Naive thymus-derived CD8-positive, alpha-beta T cell (primary cell): ENCODE results near the gene NEDD9. TPM values are rescaled to one million over a fixed set of nuclear protein-coding genes. Genes with fewer than 3 reads are reported as not detected.
A peak's percentile ranks its signal among the peaks of the same experiment; 100 is the strongest.

ENCODE experiments used
- ATAC-seq, 2 donors: fragments of 150-1000 bp; cut with Tn5 transposase in 1 of 2; sonication (Bioruptor Pico), chemical (Tn5 transposase) in 1 of 2; 1 replicate in 1 of 2; 2 replicates in 1 of 2; pipeline ENCODE4 v1.10.0; 2021; ENCODE audit warnings: mild to moderate bottlenecking in 2 of 2, moderate library complexity in 2 of 2
- POLR2A ChIA-PET: fragments of 350-600 bp; sonication (Branson Sonifier 250); formaldehyde crosslinking; loops from one replicate; lab custom pipeline; 2021; ENCODE audit warnings: antibody characterized with exemption; lab: Charles Lee
- DNase-seq, 10 donors: peaks; one replicate each; pipeline versions ENCODE4 v3.0.0 to v3.0.0-alpha.2; 2020 to 2022
- H3K27ac Mint-ChIP-seq, 10 donors: one replicate each; pipeline ENCODE4 v1.8.0; 2020 to 2022; ENCODE audit warnings: mild to moderate bottlenecking in 10 of 10, mixed read lengths in 10 of 10, moderate library complexity in 4 of 10, inconsistent platforms in 1 of 10
- H3K27me3 Mint-ChIP-seq, 5 donors: one replicate each; pipeline ENCODE4 v1.8.0; 2021 to 2022; ENCODE audit warnings: mixed read lengths in 5 of 5
- H3K36me3 Mint-ChIP-seq, 3 donors: one replicate each; pipeline ENCODE4 v1.8.0; 2020 to 2022; ENCODE audit warnings: mixed read lengths in 3 of 3, mild to moderate bottlenecking in 2 of 3, inconsistent platforms in 1 of 3
- H3K4me1 Mint-ChIP-seq, 4 donors: one replicate each; pipeline ENCODE4 v1.8.0; 2021 to 2022; ENCODE audit warnings: mixed read lengths in 4 of 4
- H3K4me3 Mint-ChIP-seq, 10 donors: one replicate each; pipeline ENCODE4 v1.8.0; 2020 to 2022; ENCODE audit warnings: mild to moderate bottlenecking in 10 of 10, mixed read lengths in 10 of 10, moderate library complexity in 6 of 10, inconsistent platforms in 1 of 10
- H3K9me3 Mint-ChIP-seq, 9 donors: one replicate each; pipeline ENCODE4 v1.8.0; 2020 to 2022; ENCODE audit warnings: mixed read lengths in 9 of 9, mild to moderate bottlenecking in 3 of 9, inconsistent platforms in 1 of 9, moderate library complexity in 1 of 9
- polyA plus RNA-seq, 3 donors: library from polyadenylated mRNA; unstranded; fragments of 300-500 nt; fragmentation: Illumina TruSeq; gene quantifications; one replicate each; pipeline ENCODE4 v1.2.3, GENCODE V29; 2021
- total RNA-seq, 8 experiments: library from RNA in 2 of 8; stranded (reverse) in 2 of 8; gene quantifications; one replicate each; pipeline ENCODE4 v1.2.3 and lab custom pipeline; 2021 to 2026

The NEDD9 gene
- total and polyA plus RNA-seq, 5 experiments from 2014 or later, result 14.7 to 34.7 (median 20.2) TPM

- peaks cover 4 to 10% (median 7%) of the 10 kb centered on the region in 4 donors for H3K4me1 Mint-ChIP-seq
- H3K27me3 Mint-ChIP-seq, result peaks cover 3 to 9% (median 5%) of the 10 kb centered on the region in 5 donors
- DNase-seq (no peak), ATAC-seq (no peak)
- H3K4me3 Mint-ChIP-seq, result no peak overlapping the region
- no peak overlapping the region for H3K27ac Mint-ChIP-seq
- peaks cover 0 to 4% (median 0%) of the 10 kb centered on the region in 3 donors for H3K36me3 Mint-ChIP-seq
- H3K9me3 Mint-ChIP-seq, result no peaks in the 10 kb centered on the region
- POLR2A ChIA-PET, result no interaction called here
Measured at GRCh38 chr6:11149551-11149950, 82.9 kb downstream of the NEDD9 start.

DNA sequence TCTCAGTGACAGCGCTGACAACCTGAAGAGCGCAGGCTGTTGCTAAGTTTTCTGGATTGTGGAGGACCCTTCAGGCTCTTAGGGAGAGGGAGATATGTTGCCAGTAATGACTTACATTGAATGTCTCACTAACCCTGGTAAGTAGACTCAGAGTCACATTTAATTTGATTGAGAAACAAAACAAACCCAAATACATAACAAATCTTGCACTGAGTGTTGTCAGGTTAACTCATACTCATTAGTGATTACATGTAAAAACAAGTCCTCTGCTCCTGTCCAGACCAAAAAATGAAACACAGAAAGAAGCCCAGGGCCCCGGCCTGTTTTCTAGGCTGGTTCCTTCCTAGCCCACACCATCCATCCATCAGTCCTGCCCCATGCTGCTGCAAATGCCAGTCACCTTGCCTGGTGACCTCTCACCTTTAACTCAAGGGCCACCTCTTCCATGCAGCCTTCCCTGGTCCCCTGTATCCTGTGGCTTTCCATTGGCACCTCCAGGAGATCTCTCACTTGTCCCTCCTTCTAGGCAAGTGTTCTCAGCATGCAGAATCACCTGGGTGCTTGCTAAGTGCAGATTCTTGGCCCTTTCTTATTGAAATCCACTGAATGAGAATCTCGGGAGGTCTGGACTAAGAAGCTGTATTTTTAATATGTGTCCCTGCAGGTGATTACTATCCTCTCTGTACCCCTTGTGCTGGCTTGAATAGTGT, 86.2 kb downstream of the NEDD9 start:
- Mint-ChIP-seq H3K9me3 (no peaks in the 10 kb centered on the region), H3K36me3 (no peaks in the 10 kb centered on the region), H3K4me1 (peaks cover 0 to 3% (median 2%) of the 10 kb centered on the region in 4 donors), H3K27ac (peak overlapping the region in 1 of 10 donors; percentile 51), H3K4me3 (no peak overlapping the region), H3K27me3 (peaks cover 0 to 4% (median 0%) of the 10 kb centered on the region in 5 donors)
- ATAC-seq (no peak), DNase-seq (no peak)
- POLR2A ChIA-PET, result no interaction called here

GRCh38 chr6:11144393-11144851, 88.0 kb downstream of the NEDD9 start:
- POLR2A ChIA-PET, result no interaction called here

GRCh38 chr6:11143394-11144371, 88.8 kb downstream of the NEDD9 start:
- DNase-seq (peak in 1 of 10 donors; percentile 6), ATAC-seq (no peak)
- no peak overlapping the region for H3K27ac Mint-ChIP-seq
- POLR2A ChIA-PET, result no interaction called here
- H3K27me3 Mint-ChIP-seq, result peaks cover 0 to 4% (median 0%) of the 10 kb centered on the region in 5 donors
- H3K9me3 Mint-ChIP-seq, result no peaks in the 10 kb centered on the region
- peaks cover 0 to 6% (median 2%) of the 10 kb centered on the region in 4 donors for H3K4me1 Mint-ChIP-seq
- no peak overlapping the region for H3K4me3 Mint-ChIP-seq
- no peaks in the 10 kb centered on the region for H3K36me3 Mint-ChIP-seq

More at GRCh38 chr6:11144393-11144851, 88.0 kb downstream of the NEDD9 start:
- Mint-ChIP-seq H3K27ac (no peak overlapping the region), H3K4me1 (peaks cover 0 to 3% (median 2%) of the 10 kb centered on the region in 4 donors), H3K9me3 (no peaks in the 10 kb centered on the region), H3K27me3 (peaks cover 0 to 4% (median 0%) of the 10 kb centered on the region in 5 donors), H3K4me3 (no peak overlapping the region), H3K36me3 (no peaks in the 10 kb centered on the region)
- ATAC-seq (peak; percentile 67 to 82), DNase-seq (peak; percentile 33 to 78 (median 56))

GRCh38 chr6:11142296-11143027, 90.0 kb downstream of the NEDD9 start:
- Mint-ChIP-seq H3K4me3 (no peak overlapping the region), H3K9me3 (no peaks in the 10 kb centered on the region), H3K27ac (no peak overlapping the region), H3K4me1 (peaks cover 0 to 6% (median 2%) of the 10 kb centered on the region in 4 donors), H3K27me3 (peaks cover 0 to 4% (median 0%) of the 10 kb centered on the region in 5 donors), H3K36me3 (no peaks in the 10 kb centered on the region)
- ATAC-seq, result no peak
- DNase-seq, result no peak
- POLR2A ChIA-PET, result no interaction called here

DNA sequence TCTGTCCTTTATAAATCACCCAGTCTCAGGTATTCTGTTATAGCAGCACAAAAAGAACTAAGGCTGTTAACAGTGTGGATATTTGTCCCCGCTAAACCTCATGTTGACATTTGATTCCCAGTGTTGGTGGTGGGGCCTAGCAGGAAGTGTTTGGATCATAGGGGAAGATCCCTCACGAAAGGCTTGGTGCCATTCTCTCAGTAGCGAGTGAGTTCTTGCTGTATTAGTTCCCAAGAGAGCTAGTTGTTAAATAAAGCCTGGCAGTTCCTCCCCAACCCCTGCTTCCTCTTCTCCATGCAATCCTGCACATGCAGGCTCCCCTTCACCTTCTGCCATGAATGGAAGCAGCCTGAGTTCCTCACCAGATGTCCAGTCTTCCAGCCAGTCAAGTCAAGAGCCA, 91.2 kb downstream of the NEDD9 start:
- Mint-ChIP-seq H3K4me3 (no peak overlapping the region), H3K4me1 (peaks cover 0 to 6% (median 2%) of the 10 kb centered on the region in 4 donors), H3K36me3 (no peaks in the 10 kb centered on the region), H3K27me3 (peaks cover 0 to 4% (median 0%) of the 10 kb centered on the region in 5 donors), H3K9me3 (no peaks in the 10 kb centered on the region), H3K27ac (no peak overlapping the region)
- no peak for ATAC-seq
- DNase-seq, result no peak
- POLR2A ChIA-PET, result no interaction called here

- Mint-ChIP-seq H3K27me3 (peaks cover 0 to 4% (median 0%) of the 10 kb centered on the region in 5 donors), H3K4me3 (no peak overlapping the region), H3K9me3 (no peaks in the 10 kb centered on the region), H3K4me1 (peaks cover 0 to 6% (median 2%) of the 10 kb centered on the region in 4 donors), H3K27ac (no peak overlapping the region), H3K36me3 (peaks cover 0 to 9% (median 4%) of the 10 kb centered on the region in 3 donors)
- no peak for ATAC-seq
- POLR2A ChIA-PET, result no interaction called here
- no peak for DNase-seq
Measured at GRCh38 chr6:11140056-11140455, 92.4 kb downstream of the NEDD9 start.

DNA sequence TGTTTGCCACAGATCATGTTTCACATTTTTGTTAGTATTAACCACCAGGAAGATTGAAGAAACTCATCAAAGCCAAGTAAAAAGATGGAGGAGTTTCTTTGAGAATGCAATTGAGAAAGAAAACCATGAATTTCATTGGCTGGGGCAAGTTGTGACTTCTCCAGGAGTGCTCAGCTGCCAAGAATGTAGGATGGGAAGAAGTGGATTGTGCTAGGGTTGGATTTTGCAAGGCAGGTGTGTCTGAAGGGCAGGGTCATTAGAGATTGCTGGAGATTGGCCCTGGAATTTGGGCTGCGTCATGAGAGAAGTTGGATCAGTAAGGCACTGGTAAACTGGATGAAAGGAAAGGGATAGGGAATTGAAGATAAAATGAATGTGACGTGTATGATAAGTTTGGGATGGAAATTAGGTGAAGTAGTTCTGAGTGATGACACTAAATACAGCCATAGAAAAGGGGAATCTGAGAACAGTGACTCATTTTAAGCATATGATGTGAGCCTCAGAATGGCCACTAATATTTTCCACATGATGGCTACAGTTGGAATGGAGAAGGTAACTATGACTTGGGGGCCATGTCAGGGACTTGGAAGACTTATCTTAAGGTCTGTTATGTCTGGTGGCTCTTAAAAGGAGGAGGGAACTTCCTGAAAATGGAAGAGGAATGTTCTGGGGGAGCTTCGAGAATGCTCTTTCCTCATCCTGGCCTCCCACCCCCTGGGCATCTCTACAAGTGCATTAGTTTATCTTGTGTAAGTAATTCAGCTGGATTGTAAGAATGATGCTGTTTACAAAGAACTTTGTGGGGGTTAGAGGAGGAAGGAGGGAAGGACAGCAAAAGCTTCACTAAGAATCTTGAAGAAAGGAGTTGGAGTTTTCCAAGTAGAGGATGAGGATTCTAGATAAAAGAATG, 93.2 kb downstream of the NEDD9 start:
- peaks cover 0 to 17% (median 12%) of the 10 kb centered on the region in 3 donors for H3K36me3 Mint-ChIP-seq
- POLR2A ChIA-PET, result no interaction called here
- no peak for DNase-seq

GRCh38 chr6:11136809-11137208, 95.7 kb downstream of the NEDD9 start:
- Mint-ChIP-seq H3K4me3 (no peak overlapping the region), H3K36me3 (peaks cover 0 to 19% (median 13%) of the 10 kb centered on the region in 3 donors), H3K27ac (no peak overlapping the region), H3K27me3 (no peaks in the 10 kb centered on the region), H3K9me3 (no peaks in the 10 kb centered on the region), H3K4me1 (peaks cover 0 to 3% (median 0%) of the 10 kb centered on the region in 4 donors)
- DNase-seq (no peak), ATAC-seq (no peak)
- POLR2A ChIA-PET, result no interaction called here

More for the DNA sequence above, 93.2 kb downstream of the NEDD9 start:
- no peak for ATAC-seq
- no peak overlapping the region for H3K4me3 Mint-ChIP-seq
- peak overlapping the region in 1 of 10 donors; percentile 22 for H3K27ac Mint-ChIP-seq
- peaks cover 0 to 4% (median under 1%) of the 10 kb centered on the region in 4 donors for H3K4me1 Mint-ChIP-seq
- H3K9me3 Mint-ChIP-seq, result no peaks in the 10 kb centered on the region
- H3K27me3 Mint-ChIP-seq, result peaks cover 0 to 4% (median 0%) of the 10 kb centered on the region in 5 donors
